Stimulated activated CD4-positive, alpha-beta T cell treated with anti-CD3 and anti-CD28 coated beads, Interleukin-1b, Interleukin-23, amount 100 ng/mL, for 48 hours (primary cell): ENCODE data around the gene RXFP2.

Experiments
- DNase-seq: peaks from one replicate; pipeline ENCODE4 v3.0.0-alpha.2; 2020

Gene RXFP2

GRCh38 chr13:31739226-31739625, at the start of gene RXFP2:
RXFP2 (plus strand) TSS chr13:31739526; CDS start chr13:31739613, 87 bp downstream.
- no peak for DNase-seq

DNA sequence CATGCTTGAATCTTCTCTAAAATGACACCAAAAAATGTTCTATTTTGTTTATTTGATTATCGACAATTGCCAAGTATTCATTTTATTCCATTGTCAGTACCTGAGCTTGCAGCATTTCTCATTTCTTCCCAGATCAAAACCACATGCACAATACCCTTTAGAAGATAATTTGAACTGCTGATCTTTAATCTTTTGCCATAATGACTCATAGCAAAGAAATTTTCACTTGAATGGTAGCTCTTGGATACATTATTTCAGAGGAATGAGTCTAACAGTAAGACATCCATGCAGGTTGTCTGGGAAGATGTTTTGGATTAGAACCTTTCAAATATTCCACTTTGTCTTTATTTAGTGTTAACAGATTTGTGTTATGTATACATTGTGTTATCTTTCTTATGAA, 42.0 kb upstream of the RXFP2 start:
- DNase-seq: no peak

DNA sequence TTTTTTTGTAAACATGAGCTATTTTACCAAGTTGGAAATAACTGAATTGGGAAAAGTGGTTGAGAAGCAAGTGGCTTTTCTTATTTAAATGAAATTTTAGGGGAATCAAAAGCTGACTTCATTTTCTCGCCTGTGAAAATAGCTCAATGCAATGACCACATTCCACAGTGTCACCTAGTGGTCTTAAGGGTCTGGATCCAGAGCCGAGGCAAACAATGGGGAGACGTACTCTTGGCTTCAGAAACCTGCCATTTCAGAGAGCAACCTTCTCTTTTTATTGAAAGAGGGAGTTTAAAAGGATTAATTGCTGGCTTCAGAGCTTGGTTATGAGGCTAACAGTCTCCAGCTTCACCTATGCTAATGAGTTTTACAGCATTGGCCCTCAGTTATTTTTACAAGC, 39.7 kb upstream of the RXFP2 start:
- no peak for DNase-seq

- DNase-seq: no peak
Measured at GRCh38 chr13:31703780-31704179, 35.5 kb upstream of the RXFP2 start.

DNA sequence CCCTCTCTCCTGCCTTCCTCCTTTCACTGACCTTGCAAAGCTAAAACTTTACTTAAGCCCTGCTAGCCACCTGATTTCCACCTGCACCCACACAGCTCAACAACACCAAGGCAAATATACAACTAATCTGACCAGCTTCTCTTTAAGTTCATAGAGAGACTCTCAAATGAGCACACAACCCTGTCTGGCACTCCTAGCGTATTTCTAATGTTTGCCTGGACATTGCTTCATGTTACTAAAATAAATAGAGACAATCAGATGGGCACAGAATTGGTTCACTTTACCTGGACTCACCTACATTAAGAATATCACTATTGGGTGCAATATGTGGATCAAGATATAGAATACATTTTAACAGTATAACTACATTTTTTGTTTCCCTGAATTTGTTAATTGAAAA, 33.2 kb upstream of the RXFP2 start:
- DNase-seq: no peak

GRCh38 chr13:31717583-31717982, 21.7 kb upstream of the RXFP2 start:
- DNase-seq: no peak

- DNase-seq: no peak
Measured at GRCh38 chr13:31719214-31719613, 20.1 kb upstream of the RXFP2 start.

DNA sequence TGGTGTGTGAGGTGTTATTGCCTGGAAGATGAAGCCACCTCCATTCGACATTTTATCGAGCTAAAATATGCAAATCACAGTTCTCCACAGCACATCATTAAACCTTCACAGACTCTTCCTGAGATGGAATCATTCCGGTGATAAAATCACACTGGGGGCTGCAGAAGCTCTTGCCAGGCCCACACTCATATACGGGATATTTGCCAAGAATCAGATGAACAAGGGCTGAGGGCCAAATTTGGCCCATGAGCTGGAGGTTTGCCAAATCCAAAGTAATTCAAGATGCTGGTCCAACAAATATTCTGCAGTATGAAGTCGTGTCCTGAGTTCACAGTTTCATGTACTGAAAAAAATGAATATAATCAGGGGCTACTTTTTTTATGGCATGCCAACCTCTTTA, 16.7 kb upstream of the RXFP2 start:
- no peak for DNase-seq

- DNase-seq: no peak
Measured at GRCh38 chr13:31725841-31726240, 13.5 kb upstream of the RXFP2 start.

- no peak for DNase-seq
Measured at GRCh38 chr13:31731921-31732320, 7.4 kb upstream of the RXFP2 start.

DNA sequence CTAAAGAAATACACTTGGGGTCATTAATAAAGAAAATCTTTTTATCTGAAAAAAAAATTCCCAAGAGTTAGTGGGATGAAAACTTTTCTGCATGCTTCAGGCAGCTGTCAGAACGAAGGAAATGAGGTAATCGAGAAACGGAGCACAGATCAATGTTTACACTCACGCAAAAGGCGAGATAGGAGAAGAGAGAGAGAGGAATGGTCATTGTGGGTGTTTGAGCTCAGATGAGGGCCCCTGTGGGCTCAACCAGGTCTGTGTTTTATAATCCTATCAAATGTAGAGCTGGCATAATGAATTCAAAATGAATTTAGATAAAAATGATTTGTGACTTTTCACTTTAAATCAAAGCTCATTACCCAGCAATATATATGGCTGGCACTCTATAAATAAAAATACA, 6.3 kb upstream of the RXFP2 start:
- no peak for DNase-seq

DNA sequence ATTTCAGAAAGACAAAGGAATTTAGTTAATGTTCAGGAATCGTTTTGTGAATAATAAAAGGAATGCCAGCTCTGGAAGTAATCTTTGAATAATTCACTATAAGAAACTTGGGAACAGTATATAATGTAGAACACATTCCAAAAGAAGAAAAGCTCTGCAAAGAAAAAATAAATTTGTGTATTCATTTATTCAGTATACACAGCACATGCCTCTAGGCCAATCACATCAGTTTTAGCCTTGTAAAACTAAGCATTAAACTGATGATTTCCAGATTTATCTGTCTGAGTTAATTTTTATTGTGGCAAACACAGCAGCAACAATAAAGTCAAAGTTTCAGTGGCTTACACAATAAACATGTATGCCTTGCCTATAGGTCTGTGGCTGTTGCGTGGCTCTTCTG, 5.7 kb upstream of the RXFP2 start:
- DNase-seq: no peak

- DNase-seq: peak; percentile 58
Measured at GRCh38 chr13:31742097-31742734, 2.9 kb downstream of the RXFP2 start.

- DNase-seq: no peak
Measured at GRCh38 chr13:31747291-31747690, 8.0 kb downstream of the RXFP2 start.

DNA sequence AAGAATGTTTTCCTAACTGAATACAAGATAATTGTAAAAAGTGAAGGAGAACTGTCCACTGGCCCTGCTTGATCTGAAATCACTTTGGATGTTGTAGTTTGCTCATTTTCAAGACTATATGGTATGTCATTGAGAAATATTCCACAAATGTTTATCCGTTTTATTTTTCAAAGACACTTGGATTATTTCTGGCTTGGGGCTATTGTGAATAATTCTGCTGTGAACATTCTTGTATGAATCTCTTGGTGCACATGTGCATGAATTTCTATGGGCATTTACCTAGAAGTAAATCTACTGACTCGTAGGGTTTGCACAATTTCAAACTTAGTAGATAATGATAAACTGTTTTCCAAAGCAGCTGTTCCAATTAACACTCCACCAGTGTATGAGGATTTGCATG, 8.6 kb downstream of the RXFP2 start:
- DNase-seq: no peak

- no peak for DNase-seq
Measured at GRCh38 chr13:31749929-31750328, 10.6 kb downstream of the RXFP2 start.

DNA sequence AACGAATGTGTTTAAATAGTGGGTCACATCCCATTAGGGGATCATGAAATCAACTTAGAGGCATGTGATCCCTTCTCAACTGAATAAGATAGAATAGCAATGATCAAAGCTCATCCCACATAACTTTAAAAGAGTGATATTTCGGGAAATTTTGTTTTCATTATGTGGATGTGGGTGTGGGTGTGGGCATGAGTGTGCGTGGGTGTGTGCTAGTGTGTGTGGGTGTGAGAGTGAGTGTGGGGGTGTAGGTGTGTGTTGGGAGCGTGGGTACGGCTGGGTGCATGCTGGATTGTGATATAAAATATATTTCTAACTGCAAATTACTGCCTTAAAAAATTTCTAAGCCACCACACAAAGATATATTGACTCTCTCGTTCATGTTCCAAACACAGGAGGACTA, 15.9 kb downstream of the RXFP2 start:
- DNase-seq: no peak

GRCh38 chr13:31755803-31756212, 16.5 kb downstream of the RXFP2 start:
- DNase-seq: no peak

DNA sequence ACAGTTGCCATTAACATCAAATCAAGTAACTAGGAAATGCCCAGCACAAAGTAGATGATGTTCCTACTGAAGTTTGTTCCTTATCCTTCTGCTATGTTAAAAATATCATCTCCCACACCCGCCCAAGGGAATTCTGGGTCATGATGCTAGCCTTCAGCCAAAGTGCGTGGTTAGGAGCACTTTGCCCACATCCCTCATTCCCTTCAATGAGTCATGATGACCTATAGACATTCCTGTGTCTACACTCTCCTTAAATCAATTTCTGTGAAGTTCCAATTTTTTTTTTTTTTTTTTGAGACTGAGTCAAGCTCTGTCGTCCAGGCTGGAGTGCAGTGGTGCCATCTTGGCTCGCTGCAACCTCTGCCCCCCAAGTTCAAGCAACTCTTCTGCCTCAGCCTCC, 17.0 kb downstream of the RXFP2 start:
- no peak for DNase-seq

DNA sequence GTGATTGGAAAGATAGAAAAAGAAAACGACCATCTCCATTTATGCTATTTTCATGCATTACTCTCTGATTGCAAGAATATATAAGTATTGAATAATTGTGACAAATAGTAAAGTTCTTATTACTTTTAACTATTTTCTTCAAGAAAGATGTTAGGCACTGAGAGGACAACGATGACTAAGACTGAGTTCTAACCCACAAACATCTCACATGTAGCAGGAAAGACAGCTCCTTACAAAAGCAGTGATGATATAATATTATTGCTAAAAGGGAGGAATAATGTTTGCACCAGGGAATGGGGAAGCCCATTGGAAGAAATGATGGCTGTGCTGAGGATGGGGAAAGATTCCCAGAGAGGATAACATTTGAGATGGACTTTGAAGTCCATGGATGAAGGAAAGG, 22.6 kb downstream of the RXFP2 start:
- DNase-seq: no peak

- no peak for DNase-seq
Measured at GRCh38 chr13:31764556-31764955, 25.2 kb downstream of the RXFP2 start.

DNA sequence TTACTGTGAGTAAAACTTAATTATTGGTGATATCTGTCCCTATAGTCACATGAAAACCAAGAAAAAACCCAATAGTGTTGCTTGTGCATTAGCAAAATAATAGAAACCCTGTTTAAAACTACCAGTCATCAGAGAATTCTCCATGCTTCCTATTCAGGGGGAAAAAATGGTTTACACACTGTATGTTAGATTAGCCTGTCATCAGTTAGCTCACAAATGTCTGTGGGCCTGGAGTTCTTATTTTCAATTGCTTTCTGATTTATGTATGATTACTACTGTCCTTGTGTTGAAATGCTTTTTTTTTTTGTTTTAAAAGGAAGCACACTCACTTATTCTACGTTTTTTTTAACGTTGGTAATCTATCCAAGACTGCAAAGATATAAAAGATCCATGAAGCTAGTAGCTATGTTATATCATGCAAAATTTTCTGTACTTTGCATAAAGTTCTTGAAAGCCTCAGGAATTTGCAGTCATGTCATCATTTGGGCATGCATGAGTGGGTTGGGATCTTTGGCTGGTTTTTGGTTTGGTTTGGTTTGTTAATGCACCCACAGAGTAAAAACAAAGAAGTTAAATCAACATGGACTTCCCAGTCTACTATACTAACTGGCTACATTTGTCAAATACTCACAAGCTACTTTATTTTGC, 25.9 kb downstream of the RXFP2 start:
- DNase-seq: no peak

- DNase-seq: no peak
Measured at GRCh38 chr13:31767175-31767900, 28.0 kb downstream of the RXFP2 start.

DNA sequence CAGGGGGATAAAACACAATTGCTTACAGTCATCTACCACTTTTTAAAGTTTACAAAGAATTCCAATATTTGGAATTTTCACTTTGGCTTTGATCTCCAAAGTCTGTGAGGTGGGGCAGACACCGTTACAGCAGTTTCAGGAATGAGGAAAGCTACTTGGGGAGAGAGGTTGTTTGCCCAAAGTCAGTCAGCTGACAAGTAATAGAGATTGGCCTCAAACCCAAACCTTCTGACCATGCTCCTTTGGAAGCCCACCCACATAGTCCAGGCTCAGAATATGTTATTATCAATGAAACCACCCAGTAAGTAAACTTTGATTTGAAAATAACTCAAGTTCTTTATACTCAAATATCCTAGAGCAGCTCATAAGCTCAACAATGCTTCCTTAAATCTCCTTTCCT, 29.0 kb downstream of the RXFP2 start:
- no peak for DNase-seq
